OCI-LY7 (cell line): Measurements from ENCODE around the gene EFNA2. TPM values are rescaled to one million over a fixed set of nuclear protein-coding genes. Genes with fewer than 3 reads are reported as not detected.

Source experiments
- BruUV-seq: library from RNA; stranded (reverse); fragments of 400-500 nt; replicated peaks from 2 replicates; lab custom pipeline; 2021; lab: Mats Ljungman, UMichigan
- CTCF ChIA-PET: fragments of 300-600 bp; sonication (Branson Sonifier 250); formaldehyde crosslinking; loops from one replicate; lab custom pipeline; 2022; ENCODE audit warnings: antibody characterized with exemption; ENCODE audit not compliant: unreplicated experiment; lab: Charles Lee
- POLR2A ChIA-PET: fragments of 300-600 bp; sonication (Branson Sonifier 250); formaldehyde crosslinking; loops from one replicate; lab custom pipeline; 2022; ENCODE audit warnings: antibody characterized with exemption; lab: Charles Lee
- DNase-seq: peaks from one replicate; pipeline ENCODE4 v3.0.0-alpha.2; 2015; ENCODE audit warnings: low spot score
- H2AFZ ChIP-seq: fragments of 200-600 bp; sonication (generic), shearing (Covaris generic); 2 replicates; pipeline ENCODE4 v1.6.1; 2014; ENCODE audit warnings: mild to moderate bottlenecking, antibody characterized with exemption, low read length, moderate library complexity
- H3K27ac ChIP-seq: fragments of 200-600 bp; sonication (generic); 2 replicates; pipeline ENCODE4 v1.5.1; 2014; ENCODE audit warnings: mixed run types, low read depth, mild to moderate bottlenecking, moderate library complexity, low read length, inconsistent platforms; ENCODE audit not compliant: poor library complexity, severe bottlenecking
- H3K36me3 ChIP-seq: fragments of 200-600 bp; sonication (generic); 2 replicates; pipeline ENCODE4 v1.6.1; 2014; ENCODE audit warnings: mild to moderate bottlenecking, antibody characterized with exemption, low read length, moderate library complexity, mixed read lengths; ENCODE audit not compliant: insufficient read depth
- H3K4me1 ChIP-seq: fragments of 200-600 bp; sonication (generic); 2 replicates; pipeline ENCODE4 v1.5.1; 2014; ENCODE audit warnings: mild to moderate bottlenecking, low read length; ENCODE audit not compliant: insufficient read depth, poor library complexity, severe bottlenecking
- H3K4me2 ChIP-seq: fragments of 200-600 bp; sonication (generic); 2 replicates; pipeline ENCODE4 v1.6.1; 2014; ENCODE audit warnings: mild to moderate bottlenecking, low read length
- H3K4me3 ChIP-seq: fragments of 200-600 bp; sonication (generic); 2 replicates; pipeline ENCODE4 v1.5.1; 2014; ENCODE audit warnings: mild to moderate bottlenecking, low read depth, low read length; ENCODE audit not compliant: poor library complexity, severe bottlenecking
- H3K79me2 ChIP-seq: fragments of 200-600 bp; sonication (generic); 2 replicates; pipeline ENCODE4 v1.6.1; 2016; ENCODE audit warnings: low read depth, mild to moderate bottlenecking, low read length, moderate library complexity, mixed read lengths; ENCODE audit not compliant: insufficient read depth
- H3K9me2 ChIP-seq: fragments of 200-600 bp; sonication (generic); 2 replicates; pipeline ENCODE4 v1.6.1; 2016; ENCODE audit warnings: mild to moderate bottlenecking, low read length, mixed read lengths; ENCODE audit not compliant: insufficient read depth
- H3K9me3 ChIP-seq: fragments of 200-600 bp; sonication (generic); 2 replicates; pipeline ENCODE4 v1.6.1; 2014; ENCODE audit warnings: mild to moderate bottlenecking, mixed run types, low read length, mixed read lengths
- H4K20me1 ChIP-seq: fragments of 200-600 bp; sonication (generic); 2 replicates; pipeline ENCODE4 v1.6.1; 2014; ENCODE audit warnings: mild to moderate bottlenecking, antibody characterized with exemption, low read length, moderate library complexity, mixed read lengths; ENCODE audit not compliant: insufficient read depth
- EZH2phosphoT487 ChIP-seq: fragments of 200-600 bp; sonication (generic); IDR thresholded peaks from 2 replicates; pipeline ENCODE4 v1.6.1; 2018; ENCODE audit warnings: low read depth, borderline replicate concordance, mild to moderate bottlenecking, mixed run types, antibody characterized with exemption, low read length, moderate library complexity, mixed read lengths
- intact Hi-C: fragments of 100-400 bp; cut with micrococcal nuclease; formaldehyde crosslinking; loops from one replicate; pipeline ENCODE4 v1.10.0; 2022; ENCODE audit not compliant: unreplicated experiment
- total RNA-seq, 2 experiments: library from RNA; depleted of rRNA in 1 of 2; stranded (reverse); fragments of >200 nt in 1 of 2; shearing (Covaris generic) in 1 of 2; gene quantifications; 2 replicates each; pipeline ENCODE4 v1.2.3, GENCODE V29; 2014 to 2022
- TF ChIP-seq, protein P1 (sequence below): fragments of 200-600 bp; sonication (generic); conservative IDR thresholded peaks from 2 replicates; pipeline ENCODE4 v1.5.1; 2014; ENCODE audit warnings: mild to moderate bottlenecking, antibody characterized with exemption, low read length, moderate library complexity, mixed read lengths

EFNA2 gene
- total RNA-seq, 2 experiments from 2014 or later: not detected

DNA sequence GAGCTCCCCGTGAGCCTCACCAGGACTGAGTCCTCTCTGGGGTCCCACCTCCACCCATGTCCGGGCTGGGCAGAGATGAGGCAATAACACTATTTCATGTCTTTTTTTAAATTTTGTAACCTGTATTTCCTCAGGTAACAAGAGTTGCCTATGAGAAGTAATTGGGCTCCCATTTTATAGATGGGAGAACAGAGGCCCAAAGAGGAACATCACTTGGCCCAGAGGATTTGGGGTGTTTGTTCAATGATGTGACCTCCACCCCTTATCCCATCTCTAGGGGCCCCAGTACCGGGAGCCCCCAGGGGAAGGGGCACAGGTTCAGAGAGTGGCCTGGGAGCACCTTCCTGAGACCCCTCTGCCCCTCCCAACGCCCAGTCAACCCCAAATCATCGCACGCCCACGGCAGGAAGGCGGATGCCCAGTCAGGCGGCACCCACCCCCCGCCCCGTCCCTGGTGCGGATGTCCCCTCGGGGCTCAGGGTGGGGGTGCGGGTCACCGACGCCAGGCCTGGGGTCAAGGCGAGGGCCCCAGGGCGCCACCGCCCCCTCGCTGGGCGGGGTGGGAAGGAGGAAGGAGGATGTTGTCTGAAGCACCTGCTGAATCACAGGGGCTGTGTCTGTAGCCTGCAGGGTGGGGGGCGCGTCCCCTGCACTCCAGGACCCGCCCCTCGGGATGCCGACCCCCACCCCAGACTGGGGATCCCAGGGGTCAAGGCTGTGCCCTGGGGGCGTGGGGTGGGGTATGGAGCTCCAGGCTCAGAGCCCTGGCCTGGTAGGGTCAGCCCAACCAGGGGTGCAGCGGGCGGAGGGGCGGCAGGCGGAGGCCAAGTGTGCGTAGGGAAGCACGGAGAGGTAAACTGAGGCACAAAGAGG is 25.6 kb upstream of the EFNA2 start:
- H2AFZ ChIP-seq: no peak overlapping the region
- peak; percentile 64 for DNase-seq
- intact Hi-C loops: loop anchor here (10.0 kb wide), 1 partner anchor 235 kb away; the partner anchor contains the start of genes CNN2, RNU6-2 and TMEM259
- H4K20me1 ChIP-seq: no peaks in the 10 kb centered on the region
- H3K4me1 ChIP-seq: peaks cover 67% of the 10 kb centered on the region
- TF ChIP-seq EZH2phosphoT487: no peak
- TF ChIP-seq, protein P1, sequence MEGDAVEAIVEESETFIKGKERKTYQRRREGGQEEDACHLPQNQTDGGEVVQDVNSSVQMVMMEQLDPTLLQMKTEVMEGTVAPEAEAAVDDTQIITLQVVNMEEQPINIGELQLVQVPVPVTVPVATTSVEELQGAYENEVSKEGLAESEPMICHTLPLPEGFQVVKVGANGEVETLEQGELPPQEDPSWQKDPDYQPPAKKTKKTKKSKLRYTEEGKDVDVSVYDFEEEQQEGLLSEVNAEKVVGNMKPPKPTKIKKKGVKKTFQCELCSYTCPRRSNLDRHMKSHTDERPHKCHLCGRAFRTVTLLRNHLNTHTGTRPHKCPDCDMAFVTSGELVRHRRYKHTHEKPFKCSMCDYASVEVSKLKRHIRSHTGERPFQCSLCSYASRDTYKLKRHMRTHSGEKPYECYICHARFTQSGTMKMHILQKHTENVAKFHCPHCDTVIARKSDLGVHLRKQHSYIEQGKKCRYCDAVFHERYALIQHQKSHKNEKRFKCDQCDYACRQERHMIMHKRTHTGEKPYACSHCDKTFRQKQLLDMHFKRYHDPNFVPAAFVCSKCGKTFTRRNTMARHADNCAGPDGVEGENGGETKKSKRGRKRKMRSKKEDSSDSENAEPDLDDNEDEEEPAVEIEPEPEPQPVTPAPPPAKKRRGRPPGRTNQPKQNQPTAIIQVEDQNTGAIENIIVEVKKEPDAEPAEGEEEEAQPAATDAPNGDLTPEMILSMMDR: no peak
- H3K4me3 ChIP-seq: peak overlapping the region; percentile 78
- H3K9me3 ChIP-seq: no peaks in the 10 kb centered on the region
- no TSS peak for BruUV-seq
- peak overlapping the region; percentile 87 for H3K27ac ChIP-seq
- H3K36me3 ChIP-seq: peaks cover 38% of the 10 kb centered on the region
- ChIA-PET POLR2A (interaction anchor here (1.0 kb wide), 1 partner anchor 9 kb away, joined by 4 read pairs; no protein-coding TSS in a partner anchor), CTCF (no interaction called here)
- H3K79me2 ChIP-seq: peaks cover 27% of the 10 kb centered on the region; the same call in 1 of the 2 replicates
- H3K4me2 ChIP-seq: peak overlapping the region; percentile 90
- no peaks in the 10 kb centered on the region for H3K9me2 ChIP-seq

DNA sequence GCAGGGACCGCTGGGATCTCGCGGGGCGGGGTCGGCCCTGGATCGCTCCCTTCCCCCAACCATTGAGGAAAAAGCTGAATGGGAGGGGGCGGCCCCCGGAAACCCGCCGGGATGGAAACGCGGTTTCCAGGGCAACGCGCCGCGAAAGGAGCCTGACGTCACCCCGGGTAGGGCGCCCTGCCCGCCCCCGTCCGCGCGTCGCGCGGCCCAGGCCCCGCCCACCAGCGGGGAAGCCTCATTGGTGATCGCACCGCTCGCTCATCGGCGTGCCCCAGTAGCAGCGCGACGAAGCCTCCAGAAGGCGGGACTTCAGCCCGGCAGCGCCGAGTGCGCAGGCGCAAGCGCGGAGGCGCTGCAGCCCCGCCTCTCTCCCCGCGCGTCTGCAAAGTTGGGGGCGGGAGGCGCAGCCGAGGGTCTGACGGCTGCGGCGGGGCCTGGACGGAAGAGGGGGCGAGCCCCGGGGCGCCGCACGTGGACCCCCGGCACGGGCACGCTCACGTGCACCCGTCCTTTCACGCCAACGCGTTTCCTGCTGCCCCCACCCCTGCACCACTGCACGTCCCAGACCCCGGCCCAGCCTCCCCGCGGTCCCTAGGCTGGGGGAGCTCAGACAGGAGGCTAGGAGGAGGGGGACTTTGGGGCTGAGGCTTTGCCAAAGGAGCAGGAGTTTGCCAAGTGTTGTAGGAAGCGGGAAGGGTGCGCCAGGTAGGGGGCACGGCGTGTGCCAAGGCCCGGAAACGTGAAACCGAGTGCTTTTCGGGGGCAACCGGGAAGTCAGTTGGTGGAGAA is 24.7 kb upstream of the EFNA2 start:
- Histone ChIP-seq H3K9me3 (no peaks in the 10 kb centered on the region), H3K4me2 (peak overlapping the region; percentile 90), H3K4me3 (peak overlapping the region; percentile 78), H4K20me1 (no peaks in the 10 kb centered on the region), H3K9me2 (no peaks in the 10 kb centered on the region), H2AFZ (no peak overlapping the region), H3K27ac (peak overlapping the region; percentile 93), H3K79me2 (peaks cover 27% of the 10 kb centered on the region; the same call in 1 of the 2 replicates), H3K4me1 (peaks cover 70% of the 10 kb centered on the region), H3K36me3 (peaks cover 29% of the 10 kb centered on the region)
- CTCF ChIA-PET: interaction anchor here (0.6 kb wide), 1 partner anchor 193 kb away, joined by 3 read pairs; no protein-coding TSS in a partner anchor
- TF ChIP-seq EZH2phosphoT487: no peak
- TF ChIP-seq, protein P1: no peak
- no TSS peak for BruUV-seq
- intact Hi-C loops: loop anchor here (1.0 to 10.0 kb wide), 2 partner anchors 8 to 236 kb away; partner anchors contain the start of genes CNN2, RNU6-2 and TMEM259
- DNase-seq: peak; percentile 99
- POLR2A ChIA-PET: no interaction called here
